GM10266 (cell line): Measurements from ENCODE around the gene KCNG4.

Experiments used
- DNase-seq: peaks from one replicate; pipeline ENCODE4 v3.0.0; 2012; ENCODE audit errors: extremely low spot score
- TF ChIP-seq, protein P1 (sequence below): IDR thresholded peaks from 2 replicates; pipeline ENCODE4 v1.5.1; 2012; ENCODE audit warnings: mild to moderate bottlenecking, low read depth; ENCODE audit not compliant: control insufficient read depth, insufficient read depth; ENCODE audit errors: missing control alignments

Gene KCNG4

DNA sequence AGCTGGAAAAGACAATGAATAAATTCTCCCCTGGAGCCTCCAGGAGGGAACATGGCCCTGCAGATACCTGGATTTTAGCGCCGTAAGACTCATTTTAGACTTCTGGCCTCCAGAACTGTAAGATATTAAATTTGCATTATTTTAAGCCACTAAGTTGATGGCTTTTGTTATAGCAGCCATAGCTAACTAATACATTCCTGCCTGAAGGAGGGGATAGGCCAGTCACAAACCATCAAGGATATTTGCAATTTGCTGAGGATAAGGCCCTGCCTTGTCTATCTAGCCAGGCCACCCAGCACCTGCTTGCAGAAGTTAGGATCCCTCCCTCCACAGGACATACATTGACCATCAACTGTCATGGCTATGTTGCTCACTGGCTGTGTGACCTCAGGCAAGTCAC lies 4.9 kb upstream of the KCNG4 start:
- no peak for DNase-seq
- TF ChIP-seq, protein P1, sequence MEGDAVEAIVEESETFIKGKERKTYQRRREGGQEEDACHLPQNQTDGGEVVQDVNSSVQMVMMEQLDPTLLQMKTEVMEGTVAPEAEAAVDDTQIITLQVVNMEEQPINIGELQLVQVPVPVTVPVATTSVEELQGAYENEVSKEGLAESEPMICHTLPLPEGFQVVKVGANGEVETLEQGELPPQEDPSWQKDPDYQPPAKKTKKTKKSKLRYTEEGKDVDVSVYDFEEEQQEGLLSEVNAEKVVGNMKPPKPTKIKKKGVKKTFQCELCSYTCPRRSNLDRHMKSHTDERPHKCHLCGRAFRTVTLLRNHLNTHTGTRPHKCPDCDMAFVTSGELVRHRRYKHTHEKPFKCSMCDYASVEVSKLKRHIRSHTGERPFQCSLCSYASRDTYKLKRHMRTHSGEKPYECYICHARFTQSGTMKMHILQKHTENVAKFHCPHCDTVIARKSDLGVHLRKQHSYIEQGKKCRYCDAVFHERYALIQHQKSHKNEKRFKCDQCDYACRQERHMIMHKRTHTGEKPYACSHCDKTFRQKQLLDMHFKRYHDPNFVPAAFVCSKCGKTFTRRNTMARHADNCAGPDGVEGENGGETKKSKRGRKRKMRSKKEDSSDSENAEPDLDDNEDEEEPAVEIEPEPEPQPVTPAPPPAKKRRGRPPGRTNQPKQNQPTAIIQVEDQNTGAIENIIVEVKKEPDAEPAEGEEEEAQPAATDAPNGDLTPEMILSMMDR: no peak

DNA sequence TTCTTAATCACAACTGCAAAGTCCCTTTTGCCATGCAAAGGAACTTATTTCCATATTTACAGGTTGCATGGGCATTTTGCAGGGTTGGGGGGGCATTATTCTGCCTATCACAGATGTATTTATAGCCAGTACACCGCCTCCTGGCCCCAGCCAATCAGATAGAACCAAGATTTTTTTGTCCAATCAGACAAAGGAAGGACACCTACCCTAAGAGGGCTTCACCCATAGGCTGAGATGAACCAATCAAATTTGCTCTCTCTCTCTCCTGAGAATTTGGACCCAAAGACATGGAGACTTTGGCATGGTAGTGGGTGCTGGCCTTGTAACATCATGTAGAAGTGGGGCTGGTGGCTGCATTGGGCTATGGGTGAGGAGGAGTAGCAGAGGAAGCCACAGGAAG lies 3.9 kb upstream of the KCNG4 start:
- TF ChIP-seq, protein P1: no peak
- no peak for DNase-seq

DNA sequence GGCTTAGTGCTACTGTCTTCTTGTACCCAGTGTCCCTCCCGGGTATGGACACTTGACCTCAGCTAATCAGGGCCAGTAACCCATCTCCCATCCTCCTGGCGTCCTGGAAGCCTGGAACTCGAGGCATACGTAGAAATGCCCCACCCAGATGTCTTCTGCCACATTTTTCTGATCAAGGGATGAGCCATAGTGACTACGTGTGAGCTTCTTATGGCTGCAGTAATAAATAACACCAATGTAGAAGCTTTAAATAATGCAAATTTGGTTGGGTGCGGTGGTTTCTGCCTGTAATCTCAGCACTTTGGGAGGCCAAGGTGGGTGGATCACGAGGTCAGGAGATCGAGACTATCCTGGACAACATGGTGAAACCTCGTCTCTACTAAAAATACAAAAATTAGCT lies 3.0 kb upstream of the KCNG4 start:
- no peak for DNase-seq
- TF ChIP-seq, protein P1: no peak

DNA sequence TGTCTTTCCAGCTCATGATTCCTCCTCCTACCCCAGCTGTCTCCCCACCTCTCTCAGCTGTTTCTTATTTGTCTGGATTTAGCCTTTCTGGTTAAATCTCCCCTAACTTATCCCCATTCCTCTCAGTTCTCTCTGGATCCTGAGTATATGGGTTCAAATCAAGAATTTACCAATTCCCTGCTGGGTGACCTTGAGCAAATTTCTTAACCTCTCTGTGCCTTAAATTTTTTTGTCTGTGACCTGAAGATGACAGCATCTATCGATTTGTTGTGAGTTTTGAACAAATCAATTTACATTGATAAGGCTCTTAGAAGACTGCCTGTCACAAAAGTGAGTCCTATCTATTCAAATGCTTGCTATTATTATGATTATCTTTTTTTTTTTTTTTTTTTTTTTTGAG lies 2.0 kb upstream of the KCNG4 start:
- TF ChIP-seq, protein P1: no peak
- no peak for DNase-seq

DNA sequence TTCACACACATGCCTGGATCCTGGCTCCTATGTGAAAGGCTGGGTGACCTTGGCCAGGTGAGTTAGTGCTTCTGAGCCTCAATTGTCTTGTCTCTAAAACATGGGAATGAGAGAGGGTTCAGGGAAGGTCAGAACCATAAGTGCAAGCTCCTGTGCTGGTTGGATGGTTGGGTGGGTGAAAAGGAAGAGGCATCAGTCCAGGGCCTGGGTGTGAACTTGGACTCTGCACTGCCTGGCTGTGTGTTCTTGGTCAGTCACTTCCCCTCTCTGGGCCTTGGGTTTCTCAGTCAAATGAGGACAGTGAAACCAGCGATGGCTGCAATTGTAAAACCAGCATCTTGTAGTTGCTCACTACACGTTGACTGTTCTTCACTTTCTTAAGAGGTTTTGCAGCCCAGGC lies 643 bp upstream of the KCNG4 start:
- TF ChIP-seq, protein P1: no peak
- DNase-seq: no peak

DNA sequence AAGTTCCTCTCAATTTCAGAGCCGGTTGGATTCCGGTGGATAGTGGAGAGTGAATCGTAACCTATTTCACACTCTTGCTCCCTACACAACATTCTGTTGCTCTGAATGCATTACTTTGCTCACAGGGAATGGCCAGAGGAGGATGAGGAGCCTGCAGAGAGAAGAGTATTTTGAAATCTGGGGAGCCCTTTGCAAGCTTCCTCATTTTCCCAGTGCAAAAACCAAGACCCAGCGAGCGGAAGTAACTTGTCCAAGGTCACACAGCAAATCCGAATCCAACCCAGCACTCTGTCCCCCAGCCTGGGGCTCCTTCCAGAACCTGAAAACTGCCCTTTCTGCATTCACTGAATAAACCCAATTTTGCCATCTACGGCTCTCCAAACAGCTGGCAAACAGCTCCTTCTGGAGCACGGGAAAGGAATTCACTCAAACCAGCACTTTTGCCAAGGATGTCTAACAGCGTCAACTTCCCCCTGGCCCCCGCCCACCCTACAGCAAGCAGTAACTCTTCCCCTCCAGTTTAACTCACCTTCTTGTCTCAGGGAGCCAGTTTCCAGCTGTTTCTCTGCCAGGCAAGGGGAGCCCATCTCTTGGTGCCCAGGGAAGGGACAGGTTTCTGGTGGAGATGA lies 557 bp downstream of the KCNG4 start:
- no peak for DNase-seq
- TF ChIP-seq, protein P1: no peak

DNA sequence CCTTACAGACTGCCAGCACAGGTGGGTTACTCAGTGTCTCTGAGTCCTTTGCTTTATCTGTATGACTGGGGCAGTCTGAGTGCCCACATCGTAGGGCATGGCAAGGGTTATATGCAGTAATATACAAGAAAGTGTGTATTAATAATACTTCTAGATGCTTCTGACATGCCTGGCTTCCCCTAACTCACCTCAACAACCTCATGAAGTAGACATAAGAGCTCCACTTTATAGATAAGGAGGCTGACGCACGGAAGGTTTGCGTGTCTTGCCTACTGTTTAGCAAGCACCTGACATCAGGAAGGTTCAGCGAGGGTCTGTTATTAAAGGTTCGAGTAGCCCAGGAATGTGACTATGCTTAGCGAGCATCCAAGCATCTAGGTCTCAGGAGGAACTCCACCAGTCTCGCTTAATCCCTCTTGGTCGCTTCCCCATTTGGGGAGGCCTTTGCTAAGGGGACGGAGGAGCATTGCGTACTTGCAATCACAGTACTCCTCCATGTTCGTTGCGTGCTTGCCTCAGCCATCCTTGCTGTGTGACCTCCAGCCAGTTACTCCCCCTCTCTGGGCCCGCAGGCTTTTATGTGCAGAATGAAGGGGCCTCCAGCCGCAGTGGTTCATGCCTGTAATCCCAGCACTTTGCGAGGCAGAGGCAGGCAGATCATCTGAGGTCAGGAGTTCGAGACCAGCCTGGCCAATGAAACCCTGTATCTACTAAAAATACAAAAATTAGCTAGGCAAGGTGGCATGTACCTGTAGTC lies 1.6 kb downstream of the KCNG4 start:
- TF ChIP-seq, protein P1: no peak
- DNase-seq: no peak
